ENCODE results near the gene PLXNC1.

- TF ChIP-seq, protein P1, sequence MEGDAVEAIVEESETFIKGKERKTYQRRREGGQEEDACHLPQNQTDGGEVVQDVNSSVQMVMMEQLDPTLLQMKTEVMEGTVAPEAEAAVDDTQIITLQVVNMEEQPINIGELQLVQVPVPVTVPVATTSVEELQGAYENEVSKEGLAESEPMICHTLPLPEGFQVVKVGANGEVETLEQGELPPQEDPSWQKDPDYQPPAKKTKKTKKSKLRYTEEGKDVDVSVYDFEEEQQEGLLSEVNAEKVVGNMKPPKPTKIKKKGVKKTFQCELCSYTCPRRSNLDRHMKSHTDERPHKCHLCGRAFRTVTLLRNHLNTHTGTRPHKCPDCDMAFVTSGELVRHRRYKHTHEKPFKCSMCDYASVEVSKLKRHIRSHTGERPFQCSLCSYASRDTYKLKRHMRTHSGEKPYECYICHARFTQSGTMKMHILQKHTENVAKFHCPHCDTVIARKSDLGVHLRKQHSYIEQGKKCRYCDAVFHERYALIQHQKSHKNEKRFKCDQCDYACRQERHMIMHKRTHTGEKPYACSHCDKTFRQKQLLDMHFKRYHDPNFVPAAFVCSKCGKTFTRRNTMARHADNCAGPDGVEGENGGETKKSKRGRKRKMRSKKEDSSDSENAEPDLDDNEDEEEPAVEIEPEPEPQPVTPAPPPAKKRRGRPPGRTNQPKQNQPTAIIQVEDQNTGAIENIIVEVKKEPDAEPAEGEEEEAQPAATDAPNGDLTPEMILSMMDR (IDR thresholded peaks at IDR 0.05 in 2 of 3, conservative IDR thresholded peaks at IDR 0.05 in 1 of 3; ENCODE audit: insufficient read depth in 2 of 3, low read depth in 1 of 3, low read length in 3 of 3), result no peak
- no peak for TF ChIP-seq CBX5 (IDR thresholded peaks at IDR 0.05; ENCODE audit: borderline replicate concordance, low read depth)
- no peak for TF ChIP-seq ZNF23 (CRISPR knock-in tag; IDR thresholded peaks at IDR 0.05)
- TF ChIP-seq ZFP1 (CRISPR knock-in tag; IDR thresholded peaks at IDR 0.05), result no peak
- no peak for TF ChIP-seq CHD2 (IDR thresholded peaks at IDR 0.05; ENCODE audit: low read depth, low read length)
- no peak for TF ChIP-seq BCLAF1 (IDR thresholded peaks at IDR 0.05; ENCODE audit: borderline replicate concordance in 1 of 2, control insufficient read depth in 1 of 2, low read depth in 2 of 2, low read length in 1 of 2)
Measured at GRCh38 chr12:94312378-94312777, 164.0 kb downstream of the PLXNC1 start.

Data from K562 (cell line).